ENCODE results near the gene MRPS15. TPM values are rescaled to one million over a fixed set of nuclear protein-coding genes. Genes with fewer than 3 reads are reported as not detected.
A peak's percentile ranks its signal among the peaks of the same experiment; 100 is the strongest.

MRPS15 gene
- total and polyA plus RNA-seq, 2 of the 13 experiments (the other 11 are each of a cell fraction or from before 2014, with no cell fraction given): 59.0 to 113 TPM

- TF ChIP-seq, protein P1, sequence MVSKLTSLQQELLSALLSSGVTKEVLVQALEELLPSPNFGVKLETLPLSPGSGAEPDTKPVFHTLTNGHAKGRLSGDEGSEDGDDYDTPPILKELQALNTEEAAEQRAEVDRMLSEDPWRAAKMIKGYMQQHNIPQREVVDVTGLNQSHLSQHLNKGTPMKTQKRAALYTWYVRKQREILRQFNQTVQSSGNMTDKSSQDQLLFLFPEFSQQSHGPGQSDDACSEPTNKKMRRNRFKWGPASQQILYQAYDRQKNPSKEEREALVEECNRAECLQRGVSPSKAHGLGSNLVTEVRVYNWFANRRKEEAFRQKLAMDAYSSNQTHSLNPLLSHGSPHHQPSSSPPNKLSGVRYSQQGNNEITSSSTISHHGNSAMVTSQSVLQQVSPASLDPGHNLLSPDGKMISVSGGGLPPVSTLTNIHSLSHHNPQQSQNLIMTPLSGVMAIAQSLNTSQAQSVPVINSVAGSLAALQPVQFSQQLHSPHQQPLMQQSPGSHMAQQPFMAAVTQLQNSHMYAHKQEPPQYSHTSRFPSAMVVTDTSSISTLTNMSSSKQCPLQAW (CRISPR knock-in tag; IDR thresholded peaks at IDR 0.05): 0 out of 2 replicates have a peak, but pooled peaks have one; percentile 23
Observed at GRCh38 chr1:36471830-36472641, 7.9 kb upstream of the MRPS15 start (continued).

- Histone ChIP-seq H3K27me3 (ENCODE audit: control insufficient read depth in 1 of 2, insufficient read depth in 2 of 2, low read length in 2 of 2) (no peaks in the 10 kb centered on the region), H3K4me2 (ENCODE audit: low read depth, low read length) (no peak overlapping the region), H3K4me1 (ENCODE audit: insufficient read depth, low read length) (peaks cover 55% of the 10 kb centered on the region), H3K4me3 (replicated peaks in 1 of 3; ENCODE audit: insufficient read depth in 1 of 3, low read depth in 2 of 3, low read length in 3 of 3) (no peak overlapping the region), H3K27ac (ENCODE audit: extremely low read length, insufficient read depth, low read length) (no peak overlapping the region), H3K36me3 (replicated peaks in 1 of 2; ENCODE audit: control insufficient read depth in 1 of 2, insufficient read depth in 2 of 2, low read length in 2 of 2) (no peaks in the 10 kb centered on the region), H2AFZ (ENCODE audit: low read length) (no peak overlapping the region), H4K20me1 (ENCODE audit: insufficient read depth, low read length) (no peaks in the 10 kb centered on the region), H3K79me2 (ENCODE audit: insufficient read depth, low read length) (peaks cover under 1% of the 10 kb centered on the region), H3K9ac (ENCODE audit: insufficient read depth, low read depth, low read length) (no peak overlapping the region), H3K9me3 (ENCODE audit: low read length) (no peaks in the 10 kb centered on the region)
- intact Hi-C loops (cut with micrococcal nuclease; ENCODE audit: unreplicated experiment) (no loop called here), in situ Hi-C loops (cut with HindIII; ENCODE audit: extremely low pct_ligation_motif_present, low pct_unique_long_range_greater_than_20kb) (no loop called here)
- FAIRE-seq: no peak
- POLR2A ChIA-PET: interaction anchor here (1.2 to 1.6 kb wide), 2 partner anchors 17 to 19 kb away, joined by 3 to 5 read pairs; partner anchors contain the start of gene OSCP1
- CTCF ChIA-PET (ENCODE audit: low intra/inter-chr PET ratio, low total read pairs): no interaction called here
- BruUV-seq (replicated peaks): no TSS peak
- no peak for TF ChIP-seq ZZZ3 (CRISPR knock-in tag; IDR thresholded peaks at IDR 0.05; ENCODE audit: borderline replicate concordance)
- no peak for TF ChIP-seq ZUFSP (CRISPR knock-in tag; IDR thresholded peaks at IDR 0.05; ENCODE audit: borderline replicate concordance)
- no peak for TF ChIP-seq IRX3 (CRISPR knock-in tag; IDR thresholded peaks at IDR 0.05; ENCODE audit: borderline replicate concordance, low read depth)
- no peak for TF ChIP-seq HINFP (CRISPR knock-in tag; IDR thresholded peaks at IDR 0.05; ENCODE audit: low read depth)
- no peak for TF ChIP-seq PTBP1 (IDR thresholded peaks at IDR 0.05; ENCODE audit: low read depth, low read length, poor library complexity, severe bottlenecking)
- TF ChIP-seq LCORL (IDR thresholded peaks at IDR 0.05): no peak
- TF ChIP-seq LCORL (CRISPR knock-in tag; IDR thresholded peaks at IDR 0.05): no peak
- no peak for TF ChIP-seq ETV6 (CRISPR knock-in tag; conservative IDR thresholded peaks at IDR 0.05)
- TF ChIP-seq DR1 (CRISPR knock-in tag; IDR thresholded peaks at IDR 0.05): no peak
- no peak for ATAC-seq
- DNase-seq (ENCODE audit: low spot score): no peak
- 88% methylated on average over 2 of the region's 2 CpGs for WGBS (ENCODE audit: low lambda C conversion rate)
Observed at GRCh38 chr1:36469163-36469562, 5.0 kb upstream of the MRPS15 start.

Measured in HepG2 (cell line).